ENCODE data around the gene RAE1. TPM values are rescaled to one million over a fixed set of nuclear protein-coding genes. Genes with fewer than 3 reads are reported as not detected.

Gene RAE1, protein sequence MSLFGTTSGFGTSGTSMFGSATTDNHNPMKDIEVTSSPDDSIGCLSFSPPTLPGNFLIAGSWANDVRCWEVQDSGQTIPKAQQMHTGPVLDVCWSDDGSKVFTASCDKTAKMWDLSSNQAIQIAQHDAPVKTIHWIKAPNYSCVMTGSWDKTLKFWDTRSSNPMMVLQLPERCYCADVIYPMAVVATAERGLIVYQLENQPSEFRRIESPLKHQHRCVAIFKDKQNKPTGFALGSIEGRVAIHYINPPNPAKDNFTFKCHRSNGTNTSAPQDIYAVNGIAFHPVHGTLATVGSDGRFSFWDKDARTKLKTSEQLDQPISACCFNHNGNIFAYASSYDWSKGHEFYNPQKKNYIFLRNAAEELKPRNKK
- total RNA-seq (22.9 and 27.2 TPM in 2 replicates), polyA plus RNA-seq (39.4 and 52.8 TPM in 2 replicates), polyA minus RNA-seq (ENCODE audit: low replicate concordance) (16.6 and 44.8 TPM in 2 replicates)
- polyA plus RNA-seq (2012): 21.4 and 36.3 TPM in 2 replicates

DNA sequence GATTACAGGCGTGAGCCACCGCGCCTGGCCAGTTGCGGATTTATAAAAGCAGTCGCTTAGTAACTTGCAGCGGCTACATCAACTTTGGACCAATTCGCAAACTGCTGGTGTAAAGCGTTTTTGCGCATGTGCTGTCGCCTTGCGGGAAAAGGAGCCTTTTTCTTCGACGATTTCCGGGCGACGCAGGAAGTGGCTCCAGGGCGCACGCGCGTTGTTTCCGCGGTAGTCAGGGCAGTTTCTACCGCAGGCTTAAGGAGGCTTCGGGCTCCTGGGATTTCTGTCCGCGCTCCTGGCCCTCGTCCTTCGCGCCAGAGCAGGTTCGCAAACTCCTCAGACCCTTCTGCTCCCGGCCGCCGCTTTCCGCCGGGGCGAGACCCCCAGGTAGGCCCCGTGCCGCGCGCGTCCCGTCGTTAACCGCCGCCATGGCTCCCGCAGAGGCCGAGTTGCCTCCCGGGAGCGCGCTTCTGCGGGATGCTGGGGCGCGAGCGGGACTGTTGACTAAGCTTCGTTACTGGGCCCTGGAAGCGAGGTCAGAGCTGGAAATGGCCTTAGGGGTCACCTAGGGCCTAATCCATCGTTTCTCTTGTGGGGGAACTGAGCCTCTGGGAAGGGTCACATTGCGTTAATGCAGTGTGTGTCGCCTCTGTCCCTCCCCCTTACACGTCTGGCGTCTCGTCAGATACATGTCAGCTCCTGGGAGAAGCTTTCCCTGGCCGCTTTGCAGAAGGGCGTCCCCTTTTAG lies at the start of gene RAE1:
Gene RAE1, plus strand, starts transcription at position 214 of the 742 bp plus-strand sequence. CDS start 2,784 bp downstream, outside the sequence.
- TF ChIP-seq, protein P1, sequence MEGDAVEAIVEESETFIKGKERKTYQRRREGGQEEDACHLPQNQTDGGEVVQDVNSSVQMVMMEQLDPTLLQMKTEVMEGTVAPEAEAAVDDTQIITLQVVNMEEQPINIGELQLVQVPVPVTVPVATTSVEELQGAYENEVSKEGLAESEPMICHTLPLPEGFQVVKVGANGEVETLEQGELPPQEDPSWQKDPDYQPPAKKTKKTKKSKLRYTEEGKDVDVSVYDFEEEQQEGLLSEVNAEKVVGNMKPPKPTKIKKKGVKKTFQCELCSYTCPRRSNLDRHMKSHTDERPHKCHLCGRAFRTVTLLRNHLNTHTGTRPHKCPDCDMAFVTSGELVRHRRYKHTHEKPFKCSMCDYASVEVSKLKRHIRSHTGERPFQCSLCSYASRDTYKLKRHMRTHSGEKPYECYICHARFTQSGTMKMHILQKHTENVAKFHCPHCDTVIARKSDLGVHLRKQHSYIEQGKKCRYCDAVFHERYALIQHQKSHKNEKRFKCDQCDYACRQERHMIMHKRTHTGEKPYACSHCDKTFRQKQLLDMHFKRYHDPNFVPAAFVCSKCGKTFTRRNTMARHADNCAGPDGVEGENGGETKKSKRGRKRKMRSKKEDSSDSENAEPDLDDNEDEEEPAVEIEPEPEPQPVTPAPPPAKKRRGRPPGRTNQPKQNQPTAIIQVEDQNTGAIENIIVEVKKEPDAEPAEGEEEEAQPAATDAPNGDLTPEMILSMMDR (conservative IDR thresholded peaks at IDR 0.05 in 1 of 2, IDR thresholded peaks at IDR 0.05 in 1 of 2; ENCODE audit: low read depth in 1 of 2, low read length in 2 of 2): no peak
- TF ChIP-seq EZH2 (IDR thresholded peaks at IDR 0.05; ENCODE audit: low read length, missing control alignments): no peak
- peak within 1 kb of the TSS; percentile 96 for H3K27ac ChIP-seq (ENCODE audit: insufficient read depth, low read length)
- H3K4me2 ChIP-seq (ENCODE audit: extremely low read depth, insufficient read depth, low read length): peak within 1 kb of the TSS; percentile 98
- H2AFZ ChIP-seq (ENCODE audit: low read length): peak within 1 kb of the TSS; percentile 76
- no peaks in the 10 kb centered on the region for H3K27me3 ChIP-seq (ENCODE audit: control insufficient read depth, insufficient read depth, low read length)
- H3K36me3 ChIP-seq (ENCODE audit: control insufficient read depth, insufficient read depth, low read length): peaks cover 14% of the 10 kb centered on the region
- H3K4me3 ChIP-seq (replicated peaks in 1 of 4; ENCODE audit: control extremely low read depth in 1 of 4, insufficient read depth in 1 of 4, low read depth in 3 of 4, low read length in 4 of 4): peak within 1 kb of the TSS; percentile 84 to 100 (median 94)
- H3K79me2 ChIP-seq (ENCODE audit: control insufficient read depth, insufficient read depth, low read length): peaks cover 30% of the 10 kb centered on the region
- peak within 1 kb of the TSS; percentile 99 for H3K9ac ChIP-seq (ENCODE audit: insufficient read depth, low read length)
- H4K20me1 ChIP-seq (ENCODE audit: control insufficient read depth, extremely low read depth, insufficient read depth, low read length): no peaks in the 10 kb centered on the region
- DNase-seq (ENCODE audit: low read depth in 2 of 2): peak; percentile 92 to 93
- H3K4me1 ChIP-seq (ENCODE audit: control insufficient read depth, extremely low read depth, insufficient read depth, low read length): peaks cover 5% of the 10 kb centered on the region
- H3K9me3 ChIP-seq (ENCODE audit: control insufficient read depth, insufficient read depth, low read depth, low read length): no peaks in the 10 kb centered on the region

DNA sequence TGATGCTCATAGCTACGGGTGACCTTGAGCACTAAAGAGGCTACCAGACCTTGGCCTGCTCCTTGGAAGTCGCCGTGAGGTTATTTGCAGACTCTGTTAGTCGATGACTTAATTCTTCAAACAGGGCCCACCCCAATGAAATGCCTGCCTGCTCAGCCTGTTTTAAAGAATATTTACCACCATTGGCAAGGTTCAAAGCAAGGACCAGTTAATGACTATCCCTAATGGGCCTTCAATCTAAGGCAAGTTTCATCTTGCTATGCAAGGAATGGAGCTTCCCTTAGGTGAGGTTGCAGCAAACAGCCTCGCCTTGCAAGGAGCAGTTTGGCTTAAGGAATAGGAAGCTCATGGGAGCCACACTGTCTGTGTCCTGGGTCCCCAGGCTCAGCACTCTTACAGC lies 44.3 kb upstream of the RAE1 start:
- Histone ChIP-seq H3K36me3 (ENCODE audit: control insufficient read depth, insufficient read depth, low read length) (no peaks in the 10 kb centered on the region), H3K4me2 (ENCODE audit: extremely low read depth, insufficient read depth, low read length) (no peak overlapping the region), H3K9me3 (ENCODE audit: control insufficient read depth, insufficient read depth, low read depth, low read length) (no peaks in the 10 kb centered on the region), H3K9ac (ENCODE audit: insufficient read depth, low read length) (no peak overlapping the region), H4K20me1 (ENCODE audit: control insufficient read depth, extremely low read depth, insufficient read depth, low read length) (no peaks in the 10 kb centered on the region), H2AFZ (ENCODE audit: low read length) (no peak overlapping the region), H3K27ac (ENCODE audit: insufficient read depth, low read length) (no peak overlapping the region), H3K4me3 (replicated peaks in 1 of 4; ENCODE audit: control extremely low read depth in 1 of 4, insufficient read depth in 1 of 4, low read depth in 3 of 4, low read length in 4 of 4) (no peak overlapping the region), H3K27me3 (ENCODE audit: control insufficient read depth, insufficient read depth, low read length) (no peaks in the 10 kb centered on the region), H3K79me2 (ENCODE audit: control insufficient read depth, insufficient read depth, low read length) (no peaks in the 10 kb centered on the region), H3K4me1 (ENCODE audit: control insufficient read depth, extremely low read depth, insufficient read depth, low read length) (no peaks in the 10 kb centered on the region)
- no peak for TF ChIP-seq EZH2 (IDR thresholded peaks at IDR 0.05; ENCODE audit: low read length, missing control alignments)
- TF ChIP-seq, protein P1 (conservative IDR thresholded peaks at IDR 0.05 in 1 of 2, IDR thresholded peaks at IDR 0.05 in 1 of 2; ENCODE audit: low read depth in 1 of 2, low read length in 2 of 2): no peak
- no peak for DNase-seq (ENCODE audit: low read depth in 2 of 2)

Data from fibroblast of lung (primary cell).